ENCODE results near the gene ASAP3.

The ASAP3 gene

DNA sequence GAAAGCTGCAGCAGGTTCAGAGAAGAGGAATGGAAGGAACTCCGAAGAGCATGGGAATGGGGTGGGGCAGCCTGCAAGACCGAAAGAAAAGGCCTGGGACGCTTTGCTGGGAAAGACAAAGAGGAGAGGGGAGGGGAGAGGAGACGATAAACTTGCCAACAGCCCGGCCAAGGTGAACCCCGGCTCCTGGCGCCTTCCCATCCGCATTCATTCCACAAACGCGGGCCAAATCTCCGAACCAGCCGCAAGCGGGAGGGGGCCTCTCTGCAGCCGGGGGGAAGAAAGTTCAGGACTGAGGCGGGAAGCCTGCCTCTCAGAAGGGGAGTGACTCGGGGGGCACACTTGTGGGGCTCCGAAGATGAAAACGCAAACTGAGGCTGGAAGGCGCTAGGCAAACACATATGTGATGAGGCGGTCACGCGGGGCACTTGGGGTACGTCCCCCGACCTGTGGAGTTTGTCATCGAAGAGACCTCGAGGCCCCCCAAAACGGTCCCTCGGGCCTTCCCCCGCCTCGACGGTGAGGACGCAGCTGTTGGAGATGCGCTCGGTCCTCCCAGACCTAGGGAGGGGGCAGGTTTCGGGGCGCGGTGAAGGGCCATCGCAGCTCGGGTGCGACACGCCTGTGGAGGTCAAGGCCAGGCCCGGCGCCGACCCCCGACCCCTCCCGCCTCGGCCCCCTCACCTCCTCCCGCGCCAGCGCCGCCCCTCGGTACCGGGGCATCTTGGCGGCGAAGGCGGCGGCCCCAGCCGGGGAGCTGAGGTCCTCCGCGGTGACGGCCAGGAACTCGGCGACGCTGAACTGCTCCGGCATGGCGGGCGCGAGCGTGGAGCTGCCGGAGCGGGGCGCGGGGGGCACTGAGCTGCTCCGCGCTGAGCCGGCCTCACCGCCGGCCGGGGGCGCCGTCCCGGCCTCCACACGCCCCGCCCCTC, at the start of gene ASAP3:
Gene ASAP3, minus strand, starts transcription at position 859 of the 932 bp plus-strand sequence. Its CDS starts 46 bp downstream, at position 813.
- peak; percentile 4 for DNase-seq

DNA sequence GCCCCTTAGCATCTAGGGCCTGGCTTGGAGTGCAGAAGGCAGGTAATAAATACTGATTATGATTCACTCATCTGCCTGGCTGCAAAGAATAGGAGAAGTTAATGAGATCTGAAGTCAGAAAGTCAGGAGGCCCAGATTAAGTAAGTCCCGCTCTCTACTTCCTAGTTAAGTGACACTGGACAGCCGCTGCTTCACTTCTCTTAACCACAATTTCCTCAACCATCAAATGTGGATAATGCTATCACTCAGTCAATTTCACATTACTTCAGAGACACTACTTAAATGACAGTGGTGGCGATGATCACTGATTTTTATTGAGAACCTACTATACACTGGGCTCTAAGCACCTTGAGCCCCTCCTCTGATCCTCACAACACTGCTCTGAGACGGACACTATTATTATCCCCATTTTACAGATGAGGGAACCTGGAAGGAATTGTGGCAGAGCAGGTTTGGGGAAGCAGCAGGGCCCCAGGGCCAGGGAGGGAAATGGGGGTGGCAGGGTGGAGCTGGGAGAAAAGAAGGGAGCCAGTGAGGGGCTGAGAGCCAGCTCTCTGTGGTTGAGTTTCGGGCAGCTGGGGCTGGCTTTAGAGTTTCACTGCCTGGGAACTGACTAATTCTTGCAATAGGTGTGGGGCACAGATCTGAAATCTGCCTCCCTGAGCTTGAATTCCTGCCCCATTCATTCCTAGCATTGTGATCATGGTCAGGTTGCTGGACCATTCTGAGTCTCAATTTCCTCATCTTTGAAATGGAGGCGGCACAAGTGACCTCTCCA, 49.5 kb upstream of the ASAP3 start:
- peak; percentile 81 for DNase-seq

DNA sequence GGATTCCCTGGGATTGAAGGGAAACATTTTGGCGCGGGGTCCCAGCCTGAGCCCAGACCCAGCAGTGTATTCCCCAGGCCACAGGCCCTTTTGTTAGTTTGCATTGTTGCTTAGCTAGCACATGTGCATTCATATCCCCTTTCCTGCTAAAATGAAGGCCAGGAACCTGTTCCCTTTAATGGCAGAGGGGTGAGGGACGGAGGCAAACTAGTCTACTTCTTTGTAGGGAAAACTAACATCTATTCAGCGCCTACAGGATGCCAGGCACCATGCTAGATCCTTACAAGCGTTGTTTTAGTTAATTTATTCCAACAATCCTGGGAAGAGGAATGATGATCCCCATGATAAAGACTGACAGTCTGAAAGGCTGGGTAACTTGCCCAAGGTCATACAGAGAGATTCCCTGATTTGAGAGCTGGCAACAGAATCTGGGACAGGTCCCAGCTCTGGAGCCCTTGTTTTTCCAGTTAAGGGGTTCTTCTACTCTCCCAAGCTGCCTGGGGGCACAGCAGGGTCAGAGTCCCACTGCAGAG, 47.6 kb upstream of the ASAP3 start:
- DNase-seq, result no peak

DNA sequence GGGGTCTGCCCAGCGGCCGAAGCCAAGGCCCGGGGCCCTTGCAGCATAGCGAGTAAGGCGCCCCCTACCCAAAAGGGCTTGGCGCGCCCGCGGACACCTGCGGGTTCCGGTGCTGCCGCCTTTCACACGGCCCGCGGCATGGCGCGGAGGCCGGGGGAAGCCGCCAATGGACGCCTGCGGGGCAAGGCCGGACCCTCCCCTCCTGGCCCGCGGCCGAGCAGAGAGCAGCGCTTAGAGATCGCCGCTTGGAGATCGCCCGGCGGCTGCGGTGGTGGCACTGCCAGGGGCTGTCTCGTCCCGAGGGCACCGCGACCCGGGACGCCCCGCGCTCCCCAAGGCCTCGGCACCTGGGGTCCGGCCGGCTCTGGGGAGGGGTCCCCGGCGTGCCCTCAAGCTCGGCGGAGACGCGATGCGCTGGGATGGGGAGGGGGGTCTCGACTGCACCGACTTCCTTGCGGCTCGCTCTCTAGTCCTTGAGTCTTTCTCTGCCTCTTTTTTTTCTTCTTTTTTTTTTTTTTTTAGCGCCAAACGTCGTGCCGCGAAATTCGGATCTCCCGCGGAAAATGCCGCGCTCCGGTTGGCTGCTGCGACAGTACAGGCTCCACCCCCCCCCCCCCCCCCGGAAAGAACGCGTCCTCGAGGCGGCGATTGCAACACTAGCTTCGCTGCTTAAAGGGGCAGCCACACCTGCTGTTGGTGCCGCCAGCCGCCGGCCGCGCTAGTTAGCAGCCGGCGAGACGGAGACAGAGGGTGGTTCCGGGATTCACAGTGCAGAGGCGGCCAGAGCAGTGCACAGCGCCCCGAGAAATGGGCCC, 47.0 kb upstream of the ASAP3 start, which contains the start of gene E2F2:
Gene E2F2, minus strand, starts transcription at position 487 of the 815 bp plus-strand sequence. Its CDS starts 440 bp downstream, at position 47.
- DNase-seq, result peak; percentile 85

DNA sequence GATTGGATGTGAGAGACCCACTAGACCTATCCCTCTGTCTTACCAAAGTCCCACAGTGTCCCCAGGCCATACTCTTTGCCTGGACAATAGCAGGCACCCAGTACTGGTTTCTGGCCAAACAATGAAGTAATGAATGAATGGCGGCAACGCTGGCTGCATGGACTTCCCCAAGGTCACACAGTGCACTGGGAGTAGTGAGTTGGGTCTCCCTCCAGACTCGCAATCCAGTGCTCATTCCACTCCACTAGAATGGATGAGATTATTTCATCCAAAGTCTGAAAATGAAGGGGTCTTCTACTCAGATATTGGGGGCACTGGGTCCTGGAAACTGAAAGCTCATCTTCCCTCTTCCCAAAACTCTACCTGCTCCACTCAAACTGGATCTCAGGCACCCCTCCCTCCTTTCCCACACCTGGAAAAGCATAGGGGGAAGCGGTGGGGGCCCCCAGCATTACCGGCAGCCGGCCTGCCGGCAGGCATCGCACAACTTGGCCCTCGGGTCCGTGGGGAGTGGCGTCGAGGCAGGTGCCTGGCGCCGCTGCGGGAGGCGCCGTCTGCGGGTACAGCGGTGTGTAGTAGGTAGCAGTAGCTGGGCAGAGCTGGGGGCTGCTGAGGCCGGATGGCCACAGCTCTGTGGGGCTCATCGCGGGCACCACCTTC, 46.2 kb upstream of the ASAP3 start:
- peak; percentile 27 for DNase-seq

DNA sequence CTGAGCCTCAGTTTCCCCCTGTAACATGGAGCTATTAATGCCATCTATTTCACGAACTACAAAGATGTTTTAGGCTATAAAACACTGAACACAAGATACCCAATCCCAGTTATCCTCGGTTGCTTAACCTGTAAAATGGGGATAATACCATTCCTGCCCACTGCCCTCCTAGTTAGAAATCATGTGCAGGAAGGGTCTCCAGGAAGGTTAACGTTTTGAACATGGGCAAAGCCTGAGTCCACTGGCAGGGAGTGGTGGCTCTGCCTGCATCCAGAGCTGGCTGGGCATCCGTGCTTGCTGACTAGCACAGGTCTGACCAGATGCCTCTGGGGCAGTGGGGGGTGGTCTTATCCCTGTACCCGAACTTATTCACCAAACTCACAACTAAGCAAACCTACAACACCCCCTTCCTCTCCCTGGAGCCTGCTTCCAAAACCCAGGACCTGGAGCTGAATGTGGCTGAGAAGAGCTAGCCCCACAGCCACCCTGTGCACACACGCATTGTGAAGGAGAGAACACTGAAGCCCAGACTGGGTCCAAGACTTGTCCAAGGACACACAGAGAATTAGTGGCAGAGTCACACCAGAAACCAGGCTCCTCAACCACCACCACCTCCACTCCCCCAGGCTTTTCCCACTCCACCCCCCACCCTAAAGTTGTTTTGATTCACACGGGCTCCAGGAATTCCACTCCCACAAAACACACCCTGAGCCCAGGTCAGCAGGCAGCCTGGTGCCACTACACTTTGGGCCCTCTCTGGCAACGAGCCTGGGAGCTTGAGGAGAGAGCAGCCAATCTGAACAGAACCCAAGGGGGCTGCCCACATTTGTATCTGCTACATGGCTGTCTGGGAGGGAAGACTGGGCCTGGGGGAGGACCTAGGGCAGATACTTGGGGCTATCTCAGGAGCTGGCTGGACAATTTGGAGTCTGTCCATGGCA, 45.4 kb upstream of the ASAP3 start:
- no peak for DNase-seq

DNA sequence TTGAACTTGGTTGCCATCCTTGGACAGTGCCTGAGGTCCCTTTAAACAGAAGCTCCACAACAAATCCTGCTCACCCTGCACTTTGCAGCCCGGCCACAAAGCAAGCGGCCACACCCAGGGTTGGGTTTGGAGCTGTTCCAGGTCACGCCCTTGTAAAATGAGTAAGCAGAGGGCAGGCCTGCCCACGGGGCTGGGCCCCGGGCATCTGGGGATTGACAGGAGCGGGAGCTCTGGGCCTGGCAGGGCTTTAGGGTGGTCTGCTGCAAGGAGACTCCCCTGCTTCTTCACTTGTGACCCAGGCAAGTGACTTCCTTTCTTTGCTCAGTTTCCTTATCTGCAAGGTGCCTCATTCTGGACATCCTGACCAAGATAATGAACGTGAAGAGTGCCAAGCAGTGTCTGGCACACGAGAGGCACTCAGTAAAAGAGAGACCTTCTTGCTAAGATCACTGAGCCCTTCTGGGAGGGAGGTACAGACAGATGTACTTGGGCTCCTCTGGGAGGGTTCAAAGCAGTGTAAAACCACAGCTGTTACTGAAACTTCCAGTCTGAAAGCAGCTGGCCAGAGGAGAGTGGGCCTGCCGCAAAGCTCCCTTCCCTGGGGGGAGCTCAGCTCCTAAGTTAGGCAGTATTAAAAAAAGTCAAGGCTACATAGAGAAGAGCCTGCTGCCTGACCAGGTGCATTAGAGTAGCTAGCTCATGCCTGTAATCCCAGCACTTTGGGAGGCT, 44.4 kb upstream of the ASAP3 start:
- peak; percentile 82 for DNase-seq

DNA sequence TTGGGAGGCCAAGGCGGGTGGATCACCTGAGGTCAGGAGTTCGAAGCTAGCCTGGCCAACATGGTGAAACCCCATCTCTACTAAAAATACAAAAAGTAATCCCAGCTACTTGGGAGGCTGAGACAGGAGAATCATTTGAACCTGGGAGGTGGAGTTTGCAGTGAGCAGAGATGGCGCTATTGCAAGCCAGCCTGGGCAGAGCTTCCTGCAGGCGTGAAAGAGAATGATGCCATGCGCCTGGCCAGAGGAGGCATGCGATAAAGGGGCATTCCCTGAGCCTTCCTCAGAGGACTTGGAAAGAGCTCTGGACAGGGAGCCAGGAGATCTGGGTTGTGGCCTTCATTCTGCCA, 43.9 kb upstream of the ASAP3 start:
- no peak for DNase-seq

DNA sequence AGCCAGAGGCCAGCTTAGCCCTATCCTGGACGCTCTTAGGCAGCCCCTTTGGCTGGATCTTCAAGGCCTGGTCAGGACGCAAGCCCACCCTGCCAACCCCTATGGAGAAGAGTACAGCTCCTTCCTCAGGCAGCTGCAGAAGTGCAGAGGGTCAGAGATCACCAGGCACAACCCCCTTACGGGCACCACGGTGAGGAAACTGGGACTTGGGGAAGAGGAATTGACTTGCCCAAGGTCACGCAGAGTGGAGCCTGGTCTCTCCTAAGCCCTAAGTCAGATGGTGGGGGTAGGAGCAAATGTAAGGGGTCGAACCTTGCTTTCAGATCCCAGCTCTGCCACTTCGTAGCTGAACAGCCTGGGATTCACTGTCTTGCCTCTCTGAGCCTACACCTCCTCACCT, 43.4 kb upstream of the ASAP3 start:
- no peak for DNase-seq

DNA sequence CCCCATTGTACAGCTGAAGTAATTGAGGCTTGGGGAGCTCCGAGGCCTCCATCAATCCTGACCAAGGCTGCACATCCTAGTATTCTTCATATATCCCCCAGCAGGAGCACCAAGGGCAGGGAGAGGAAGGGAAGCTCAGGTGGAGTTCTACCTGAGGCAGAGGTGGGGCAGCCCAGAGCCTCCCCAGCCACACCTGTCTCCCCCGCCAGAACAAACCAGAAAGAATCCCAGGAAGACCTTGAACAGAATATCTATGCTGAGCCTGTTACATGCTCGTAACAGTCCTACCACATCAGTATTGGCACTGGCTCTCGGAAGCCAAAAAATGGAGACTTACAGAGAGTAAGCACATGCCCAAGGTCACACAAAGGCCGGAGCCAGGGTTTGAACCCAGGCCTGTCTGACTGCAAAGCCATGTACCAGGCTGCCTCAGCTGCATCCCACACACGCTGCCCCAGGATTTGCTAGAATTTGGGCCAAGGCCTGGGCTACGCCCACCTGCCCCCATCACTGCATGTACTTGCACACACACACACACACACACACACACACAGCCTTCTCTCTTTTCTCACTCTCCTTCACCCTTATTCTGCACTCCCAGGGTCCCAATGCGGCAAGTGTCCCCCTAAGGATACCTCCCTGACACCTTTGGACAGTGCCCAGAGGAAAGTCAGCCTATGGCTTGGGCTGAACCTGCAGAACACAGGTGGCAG, 42.5 kb upstream of the ASAP3 start:
- no peak for DNase-seq

DNA sequence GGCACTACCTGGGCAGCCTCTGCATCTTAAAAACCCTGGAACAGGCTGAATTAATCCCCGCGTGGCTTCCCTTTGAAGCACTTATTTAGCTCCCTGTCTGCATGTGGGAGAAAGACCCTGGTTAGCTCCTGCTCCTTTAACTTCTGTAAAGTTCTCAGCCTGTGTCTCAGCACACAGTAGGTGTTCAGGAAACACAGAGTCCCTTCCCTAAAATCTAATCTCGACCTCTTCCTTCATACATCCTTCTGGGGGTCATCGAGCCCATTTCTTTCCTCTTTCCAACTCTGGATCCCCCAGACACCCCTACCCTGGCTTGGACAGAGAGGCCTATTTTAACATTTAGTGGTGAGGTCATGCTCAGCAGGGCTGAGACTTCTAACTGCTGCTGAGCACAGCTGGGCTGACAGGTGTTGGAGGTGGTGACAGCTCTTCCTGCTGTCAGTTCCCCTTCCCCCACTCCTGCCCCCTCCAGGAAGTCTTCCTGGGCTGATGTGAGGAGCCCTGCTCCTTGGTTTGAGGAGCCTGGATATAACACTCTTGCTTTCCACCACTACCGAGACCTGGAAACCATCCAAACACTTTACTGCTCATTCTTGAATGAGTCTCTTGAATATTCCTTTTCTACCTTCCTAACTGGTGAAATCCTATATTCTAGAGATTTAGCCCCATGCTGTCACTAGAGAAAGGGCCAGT, 41.7 kb upstream of the ASAP3 start:
- no peak for DNase-seq

DNA sequence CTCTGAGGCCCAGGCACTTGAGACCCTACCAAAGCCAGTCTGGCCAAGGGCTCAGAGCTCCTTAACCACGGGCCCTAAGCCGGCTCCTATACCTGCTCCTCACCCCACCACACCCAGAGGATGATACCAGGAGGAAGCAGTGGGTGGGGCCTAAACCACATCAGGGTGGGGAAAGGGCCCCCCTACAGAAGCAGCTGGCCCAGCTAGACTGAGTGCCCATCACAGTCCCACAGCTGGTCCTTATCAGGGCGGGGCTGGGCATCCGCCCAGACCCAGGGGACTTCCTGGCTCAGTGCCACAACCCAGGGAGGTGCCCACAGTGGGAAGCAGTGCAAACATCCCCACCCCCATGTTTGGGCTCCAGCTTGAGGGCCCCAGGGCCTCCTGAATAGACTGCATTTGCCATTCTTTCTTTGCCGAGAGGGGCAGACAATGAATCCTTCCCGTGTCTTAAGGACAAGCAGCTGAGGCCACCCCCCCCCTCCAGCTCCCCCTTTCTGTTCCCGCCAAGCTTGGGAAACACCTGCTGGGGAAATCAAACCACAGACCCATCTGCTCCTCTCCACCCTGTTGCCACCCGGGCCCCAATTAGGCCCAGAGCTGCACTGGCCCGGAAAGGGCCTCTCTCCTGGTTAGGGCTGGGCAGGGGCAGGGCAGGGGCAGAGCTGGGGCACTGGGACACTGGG, 40.9 kb upstream of the ASAP3 start:
- peak; percentile 32 for DNase-seq

DNA sequence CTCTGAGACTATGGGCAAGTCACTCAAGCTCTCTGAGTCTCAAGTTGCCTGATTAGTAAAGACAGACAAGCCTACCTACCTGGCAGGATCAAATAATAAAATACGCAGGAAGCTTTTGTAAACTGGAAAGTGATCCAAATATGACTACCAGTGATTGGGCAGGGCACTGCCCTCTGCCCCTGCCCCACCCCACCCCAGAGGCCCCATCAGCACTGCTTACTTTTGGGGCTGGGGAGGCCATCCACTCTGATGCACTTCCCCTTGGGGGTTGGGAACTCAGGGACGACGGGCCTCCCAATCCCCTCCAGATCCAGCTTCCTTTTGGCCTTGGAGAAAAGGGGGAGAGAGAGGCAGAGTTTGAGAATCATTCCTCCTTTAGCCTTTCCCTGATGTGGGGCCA, 40.2 kb upstream of the ASAP3 start:
- DNase-seq, result no peak

DNA sequence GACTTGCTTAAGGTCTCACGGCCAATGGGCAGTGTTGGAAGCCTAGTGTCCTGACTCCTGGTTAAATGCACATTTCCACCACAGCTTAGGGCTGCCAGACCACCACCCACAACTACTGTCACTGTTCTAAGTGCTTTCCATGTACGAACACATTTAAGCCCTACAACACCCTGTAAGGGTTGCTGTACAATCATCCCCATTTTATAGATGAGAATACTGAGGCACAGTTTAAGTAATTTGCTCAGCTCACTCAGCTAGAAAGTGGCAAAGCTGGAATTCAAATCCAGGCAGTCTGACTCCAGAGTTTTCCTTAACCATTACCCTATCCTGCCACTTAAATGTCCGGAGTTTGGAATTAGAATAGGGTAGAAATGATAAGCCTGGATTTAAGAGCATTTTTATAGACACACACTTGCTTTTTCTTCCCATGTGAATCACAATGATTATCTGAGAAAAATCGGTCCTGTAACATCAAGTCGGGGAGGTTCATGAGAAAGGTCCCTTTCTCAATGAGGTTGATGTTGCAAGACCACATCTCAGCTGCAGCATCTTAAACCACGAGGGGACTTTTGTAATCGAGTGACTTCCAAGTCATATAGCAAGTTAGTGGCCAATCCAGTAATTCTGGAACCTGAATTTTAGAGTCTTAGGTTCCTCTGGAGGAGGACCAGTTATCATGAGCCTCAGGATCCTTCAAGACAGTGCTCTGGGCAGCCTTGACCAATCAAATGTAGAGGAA, 38.4 kb upstream of the ASAP3 start:
- DNase-seq, result peak; percentile 62

DNA sequence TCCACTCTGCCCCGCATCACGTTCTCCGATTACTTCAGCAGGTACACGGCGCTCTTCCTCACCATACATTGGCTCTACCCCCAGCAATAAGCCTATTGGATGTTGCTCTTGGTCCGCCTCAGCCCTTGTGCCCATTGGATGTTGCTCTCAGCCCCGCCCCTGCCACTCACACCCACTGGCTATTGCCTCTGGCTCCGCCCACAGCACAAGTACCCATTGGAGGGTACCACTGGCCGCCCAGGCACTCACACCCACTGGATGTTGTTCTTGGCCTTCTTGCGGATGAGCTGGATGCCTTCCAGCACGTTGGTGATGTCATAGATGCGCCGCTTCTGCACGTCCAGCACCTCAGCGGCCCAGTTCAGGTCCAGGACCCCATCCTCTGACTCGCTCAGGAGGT, 37.6 kb upstream of the ASAP3 start:
- DNase-seq, result no peak

DNA sequence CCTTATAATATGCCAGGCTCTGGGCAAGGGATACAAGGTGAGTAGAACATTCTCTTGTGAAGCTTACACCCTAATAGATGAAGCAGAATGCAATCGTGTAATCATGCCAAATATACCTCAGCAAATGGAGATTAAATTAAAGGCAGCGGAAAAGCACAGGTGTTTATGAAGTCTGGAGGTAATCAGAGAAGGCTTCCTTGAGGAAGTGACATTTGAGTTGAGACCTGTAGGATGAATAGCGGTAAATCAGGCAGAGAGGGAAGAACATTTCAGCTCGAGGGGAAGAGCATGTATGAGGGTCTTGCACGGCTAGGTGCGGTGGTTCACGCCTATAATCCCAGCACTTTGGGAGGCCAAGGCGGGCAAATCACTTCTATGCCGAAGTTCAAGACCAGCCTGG, 33.6 kb upstream of the ASAP3 start:
- no peak for DNase-seq

DNA sequence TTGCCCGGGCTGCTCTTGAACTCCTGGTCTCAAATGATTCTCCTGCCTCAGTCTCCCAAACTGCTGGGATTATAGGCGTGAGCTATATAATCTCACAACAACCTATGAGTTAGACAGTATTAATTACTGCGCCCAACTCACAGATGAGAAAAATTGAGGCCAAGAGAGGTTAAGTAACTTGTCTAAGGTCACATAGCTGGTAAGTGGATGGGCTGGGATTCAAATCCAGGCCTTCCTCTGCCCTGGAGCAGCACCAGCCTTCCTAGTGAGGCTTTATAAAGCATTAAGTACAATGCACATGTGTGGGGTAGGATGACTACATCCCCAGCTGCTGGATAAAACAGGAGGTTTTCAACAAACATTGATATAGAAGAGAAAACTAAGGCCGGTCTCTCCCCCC, 31.9 kb upstream of the ASAP3 start:
- no peak for DNase-seq
